SK-N-SH treated with all-trans-retinoic acid at 6 μM for 48 hours (cell line): ENCODE results near the gene LMAN2.

Experiments used
- ATAC-seq: fragments of 200-7000 bp; cut with Tn5 transposase; 3 replicates; pipeline ENCODE4 v1.9.1; 2020; ENCODE audit warnings: mild to moderate bottlenecking, moderate library complexity
- BACH2 ChIP-seq: fragments of 250-450 bp; sonication (Bioruptor Pico); IDR thresholded peaks from 2 replicates; pipeline ENCODE4 v1.9.0; 2021; ENCODE audit warnings: mild to moderate bottlenecking, borderline replicate concordance
- CREB5 ChIP-seq: fragments of 250-450 bp; sonication (Bioruptor Pico); IDR thresholded peaks from 2 replicates; pipeline ENCODE4 v1.5.1; 2020; ENCODE audit warnings: low read depth, mild to moderate bottlenecking, moderate library complexity
- CSDC2 ChIP-seq: fragments of 250-450 bp; sonication (Bioruptor Pico); IDR thresholded peaks from 2 replicates; pipeline ENCODE4 v1.5.0; 2020; ENCODE audit warnings: mild to moderate bottlenecking, moderate library complexity
- CSRNP3 ChIP-seq: fragments of 250-450 bp; sonication (Bioruptor Pico); IDR thresholded peaks from 2 replicates; pipeline ENCODE4 v1.5.1; 2021; ENCODE audit warnings: mild to moderate bottlenecking, moderate library complexity
- ESRRG ChIP-seq: fragments of 250-450 bp; sonication (Bioruptor Pico); IDR thresholded peaks from 2 replicates; pipeline ENCODE4 v1.6.1; 2021; ENCODE audit warnings: mild to moderate bottlenecking
- GLIS3 ChIP-seq: fragments of 250-450 bp; sonication (Bioruptor Pico); IDR thresholded peaks from 2 replicates; pipeline ENCODE4 v1.5.0; 2020; ENCODE audit warnings: mild to moderate bottlenecking, moderate library complexity
- ISL1 ChIP-seq: fragments of 250-450 bp; sonication (Bioruptor Pico); IDR thresholded peaks from 2 replicates; pipeline ENCODE4 v2.1.2; 2022; ENCODE audit warnings: mild to moderate bottlenecking, moderate library complexity
- OSR1 ChIP-seq: fragments of 250-450 bp; sonication (Bioruptor Pico); IDR thresholded peaks from 2 replicates; pipeline ENCODE4 v1.8.0; 2022; ENCODE audit warnings: moderate library complexity, mild to moderate bottlenecking, inconsistent platforms
- PATZ1 ChIP-seq: fragments of 250-450 bp; sonication (Bioruptor Pico); IDR thresholded peaks from 2 replicates; pipeline ENCODE4 v1.8.0; 2020; ENCODE audit warnings: mild to moderate bottlenecking, moderate library complexity, borderline replicate concordance
- POU6F1 ChIP-seq: fragments of 250-450 bp; sonication (Bioruptor Pico); IDR thresholded peaks from 2 replicates; pipeline ENCODE4 v1.8.0; 2021; ENCODE audit warnings: low read depth, mild to moderate bottlenecking, moderate library complexity, borderline replicate concordance
- PPARA ChIP-seq: fragments of 250-450 bp; sonication (Bioruptor Pico); IDR thresholded peaks from 2 replicates; pipeline ENCODE4 v1.5.0; 2020; ENCODE audit warnings: mild to moderate bottlenecking, borderline replicate concordance
- RARB ChIP-seq: fragments of 250-450 bp; sonication (Bioruptor Pico); IDR thresholded peaks from 2 replicates; pipeline ENCODE4 v1.8.0; 2021; ENCODE audit warnings: mild to moderate bottlenecking, moderate library complexity
- SNAI2 ChIP-seq: fragments of 250-450 bp; sonication (Bioruptor Pico); IDR thresholded peaks from 2 replicates; pipeline ENCODE4 v1.5.0; 2020; ENCODE audit warnings: mild to moderate bottlenecking, moderate library complexity
- TOX ChIP-seq: fragments of 250-450 bp; sonication (Bioruptor Pico); IDR thresholded peaks from 2 replicates; pipeline ENCODE4 v1.8.0; 2021; ENCODE audit warnings: mild to moderate bottlenecking, moderate library complexity, borderline replicate concordance
- TSHZ2 ChIP-seq: fragments of 250-450 bp; sonication (Bioruptor Pico); IDR thresholded peaks from 2 replicates; pipeline ENCODE4 v1.5.0; 2020; ENCODE audit warnings: mild to moderate bottlenecking, moderate library complexity
- ZC3H10 ChIP-seq: fragments of 250-450 bp; sonication (Bioruptor Pico); IDR thresholded peaks from 2 replicates; pipeline ENCODE4 v1.5.1; 2021; ENCODE audit warnings: mild to moderate bottlenecking, moderate library complexity
- ZFP3 ChIP-seq: fragments of 250-450 bp; sonication (Bioruptor Pico); IDR thresholded peaks from 2 replicates; pipeline ENCODE4 v1.5.0; 2020; ENCODE audit warnings: mild to moderate bottlenecking, moderate library complexity
- ZFP30 ChIP-seq: fragments of 450-650 bp; formaldehyde crosslinking; IDR thresholded peaks from 2 replicates; pipeline ENCODE4 v1.5.0; 2022; ENCODE audit warnings: mild to moderate bottlenecking, moderate library complexity
- ZNF565 ChIP-seq: fragments of 450-650 bp; formaldehyde crosslinking; conservative IDR thresholded peaks from 2 replicates; pipeline ENCODE4 v1.5.0; 2020; ENCODE audit warnings: low read depth, mild to moderate bottlenecking, moderate library complexity
- ZNF70 ChIP-seq: fragments of 450-650 bp; formaldehyde crosslinking; IDR thresholded peaks from 2 replicates; pipeline ENCODE4 v1.5.0; 2020; ENCODE audit warnings: mild to moderate bottlenecking, moderate library complexity
- ZNF8 ChIP-seq: fragments of 450-650 bp; formaldehyde crosslinking; IDR thresholded peaks from 2 replicates; pipeline ENCODE4 v1.5.0; 2020; ENCODE audit warnings: mild to moderate bottlenecking, moderate library complexity

LMAN2 gene

GRCh38 chr5:177332896-177333260 is 18.6 kb downstream of the LMAN2 start:
- no peak for ATAC-seq
- TF ChIP-seq POU6F1 (CRISPR knock-in tag) (no peak), SNAI2 (no peak), ZNF70 (CRISPR knock-in tag) (no peak), ISL1 (CRISPR knock-in tag) (no peak), OSR1 (CRISPR knock-in tag) (no peak), ESRRG (no peak), ZNF565 (CRISPR knock-in tag) (no peak), PATZ1 (CRISPR knock-in tag) (no peak), GLIS3 (CRISPR knock-in tag) (no peak), CSDC2 (CRISPR knock-in tag) (no peak), TSHZ2 (no peak), CREB5 (CRISPR knock-in tag) (no peak), ZFP3 (CRISPR knock-in tag) (no peak), ZC3H10 (no peak), ZFP30 (CRISPR knock-in tag) (no peak), ZNF8 (no peak), CSRNP3 (CRISPR knock-in tag) (no peak)

GRCh38 chr5:177332031-177332895 is 19.2 kb downstream of the LMAN2 start:
- no peak for ATAC-seq
- TF ChIP-seq ZNF565 (CRISPR knock-in tag) (no peak), ZC3H10 (no peak), RARB (no peak), CSDC2 (CRISPR knock-in tag) (no peak), ZFP3 (CRISPR knock-in tag) (no peak)
- TF ChIP-seq, all 23 proteins: peak for 0

- ATAC-seq = no peak
- TF ChIP-seq POU6F1 (CRISPR knock-in tag) = no peak
- TF ChIP-seq PPARA (CRISPR knock-in tag) = no peak
- TF ChIP-seq PATZ1 (CRISPR knock-in tag) = no peak
- TF ChIP-seq OSR1 (CRISPR knock-in tag) = no peak
- TF ChIP-seq GLIS3 (CRISPR knock-in tag) = no peak
- TF ChIP-seq TOX (CRISPR knock-in tag) = no peak
- TF ChIP-seq BACH2 (CRISPR knock-in tag) = no peak
- TF ChIP-seq CREB5 (CRISPR knock-in tag) = no peak
- no peak for TF ChIP-seq RARB
- no peak for TF ChIP-seq ZNF565 (CRISPR knock-in tag)
- TF ChIP-seq ESRRG = no peak
- TF ChIP-seq ISL1 (CRISPR knock-in tag) = no peak
- no peak for TF ChIP-seq ZC3H10
These were observed 20.3 kb downstream of the LMAN2 start for GRCh38 chr5:177330991-177331842.
